Ectodermal cell (in vitro differentiated cells): Measurements from ENCODE around the gene SMARCA4.
"Not testable (repeated sequence)": the region's sequence is repeated elsewhere in the genome, so short reads cannot be mapped to it uniquely, and the experiment has no call there.

Experiments
- H3K27ac ChIP-seq: 2 replicates; pipeline ENCODE4 v1.7.0; 2013; ENCODE audit warnings: mild to moderate bottlenecking, low read depth, low read length; ENCODE audit not compliant: insufficient read depth, poor library complexity, severe bottlenecking
- H3K27me3 ChIP-seq: 2 replicates; pipeline ENCODE4 v1.7.0; 2013; ENCODE audit warnings: mild to moderate bottlenecking, low read length; ENCODE audit not compliant: insufficient read depth, control insufficient read depth, poor library complexity, severe bottlenecking
- H3K36me3 ChIP-seq: one replicate; pipeline ENCODE4 v1.7.0; 2013; ENCODE audit warnings: low read length; ENCODE audit not compliant: control insufficient read depth, insufficient read depth
- H3K4me1 ChIP-seq: one replicate; pipeline ENCODE4 v1.7.0; 2013; ENCODE audit warnings: low read length; ENCODE audit not compliant: control insufficient read depth, insufficient read depth
- H3K4me3 ChIP-seq: 2 replicates; pipeline ENCODE4 v1.7.0; 2013; ENCODE audit warnings: low read depth, low read length, control low read depth; ENCODE audit not compliant: insufficient read depth
- H3K9me3 ChIP-seq: 2 replicates; pipeline ENCODE4 v1.7.0; 2013; ENCODE audit warnings: mild to moderate bottlenecking, low read length, moderate library complexity; ENCODE audit not compliant: control insufficient read depth
- WGBS, 2 experiments: methylation state at CpG; one replicate each; pipeline ENCODE4 v1.1.7; 2013; ENCODE audit warnings: missing lambda C conversion rate in 2 of 2; 5-methylcytosine and 5-hydroxymethylcytosine counted together

SMARCA4 gene

DNA sequence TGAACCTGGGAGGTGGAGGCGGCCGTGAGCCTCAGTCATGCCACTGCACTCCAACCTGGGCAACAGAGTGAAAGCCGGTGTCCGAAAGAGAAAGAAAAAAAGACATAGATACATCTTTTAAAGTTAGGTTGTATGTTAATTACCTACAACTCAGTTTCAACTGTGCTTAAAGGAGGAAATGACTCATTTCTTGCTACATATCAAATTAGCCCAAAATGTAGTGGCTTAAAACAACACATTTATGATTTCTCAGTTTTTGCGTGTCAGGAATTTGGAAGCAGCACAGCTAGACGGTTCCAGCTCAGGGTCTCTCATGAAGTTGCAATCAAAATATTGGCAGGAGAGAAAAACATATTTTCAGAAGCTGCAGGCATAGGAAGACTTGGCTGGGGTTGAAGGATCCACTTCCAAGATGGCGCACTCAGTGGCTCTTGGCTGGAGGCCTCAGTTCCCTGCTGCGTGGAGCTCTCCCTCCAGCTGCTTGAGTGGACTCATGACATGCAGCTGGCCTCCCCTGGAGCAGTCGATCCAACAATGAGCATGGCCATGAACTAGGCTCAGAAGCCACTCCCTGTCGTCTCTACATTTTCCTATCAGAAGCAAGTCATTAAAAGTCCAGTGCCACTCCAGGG lies 135.5 kb downstream of the SMARCA4 start:
- Histone ChIP-seq H3K27me3 (no peaks in the 10 kb centered on the region), H3K36me3 (peaks cover 41% of the 10 kb centered on the region), H3K27ac (no peak overlapping the region), H3K4me3 (no peak overlapping the region), H3K9me3 (no peaks in the 10 kb centered on the region), H3K4me1 (peaks cover 7% of the 10 kb centered on the region)
- 95% methylated on average over 10 of the region's 10 CpGs for WGBS, 2 experiments

DNA sequence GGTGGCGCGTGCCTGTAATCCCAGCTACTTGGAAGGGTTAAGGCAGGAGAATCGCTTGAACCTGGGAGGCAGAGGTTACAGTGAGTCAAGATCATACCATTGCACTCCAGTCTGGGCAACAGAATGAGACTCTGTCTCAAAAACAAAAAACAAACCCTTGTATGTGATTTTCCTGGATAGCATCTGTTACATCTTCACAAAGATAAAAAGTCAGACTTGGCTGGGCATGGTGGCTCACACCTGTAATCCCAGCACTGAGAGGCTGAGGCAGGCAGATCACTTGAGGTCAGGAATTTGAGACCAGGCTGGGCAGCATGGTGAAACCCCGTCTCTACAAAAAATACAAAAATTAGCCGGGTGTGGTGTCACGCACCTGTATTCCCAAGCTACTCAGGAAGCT lies 136.5 kb downstream of the SMARCA4 start:
- H3K4me1 ChIP-seq, H3K27ac ChIP-seq, H3K27me3 ChIP-seq, H3K4me3 ChIP-seq, H3K9me3 ChIP-seq: not testable (repeated sequence)
- peaks cover 43% of the 10 kb centered on the region for H3K36me3 ChIP-seq
- WGBS, 2 experiments: 91 to 95% methylated on average over 6 of the region's 6 CpGs

DNA sequence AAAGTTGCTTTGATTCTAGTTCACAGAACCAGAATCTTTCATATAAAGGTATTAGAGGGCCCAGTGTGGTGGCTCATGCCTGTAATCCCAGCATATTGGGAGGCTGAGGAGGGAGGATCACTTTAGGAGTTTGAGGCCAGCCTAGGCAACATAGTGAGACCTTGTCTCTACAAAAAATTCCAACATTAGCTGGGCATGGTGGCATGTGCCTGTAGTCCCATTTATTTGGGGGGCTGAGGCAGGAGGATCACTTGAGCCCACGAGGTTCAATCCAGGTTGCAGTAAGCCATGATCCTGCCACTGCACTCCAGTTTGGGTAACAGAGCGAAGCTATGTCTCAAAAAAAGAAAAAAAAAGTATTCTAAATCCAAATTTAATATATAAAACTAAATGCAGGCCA lies 137.5 kb downstream of the SMARCA4 start:
- H3K4me3 ChIP-seq: no peak overlapping the region
- H3K36me3 ChIP-seq: peaks cover 53% of the 10 kb centered on the region
- no peaks in the 10 kb centered on the region for H3K4me1 ChIP-seq
- H3K27ac ChIP-seq: no peak overlapping the region
- WGBS, 2 experiments: 96 to 98% methylated on average over 1 to 2 of the region's 2 CpGs
- no peaks in the 10 kb centered on the region for H3K27me3 ChIP-seq
- H3K9me3 ChIP-seq: no peaks in the 10 kb centered on the region

DNA sequence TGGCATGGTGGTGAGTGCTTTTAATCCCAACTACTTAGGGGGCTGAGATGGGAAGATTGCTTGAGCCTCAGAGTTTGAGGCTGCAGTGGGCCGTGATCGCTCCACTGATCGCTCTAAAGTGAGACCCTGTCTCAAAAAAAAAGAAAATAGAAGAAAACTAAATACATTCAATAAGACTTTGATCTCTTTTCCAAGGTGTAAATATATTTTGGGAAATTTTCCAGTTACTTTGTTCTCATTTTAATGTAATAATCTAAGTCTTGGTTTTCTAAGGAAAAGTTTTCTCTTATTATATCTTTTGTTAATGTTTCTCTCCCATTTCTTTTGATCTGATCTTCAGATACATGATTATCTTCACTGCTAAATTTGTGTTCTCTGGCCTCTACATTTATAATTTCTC lies 138.0 kb downstream of the SMARCA4 start:
- H3K9me3 ChIP-seq: no peaks in the 10 kb centered on the region
- peaks cover 58% of the 10 kb centered on the region for H3K36me3 ChIP-seq
- WGBS, 2 experiments: 91% methylated on average over 2 of the region's 3 CpGs; no CpG with 5 or more reads in 1 of the 2 experiments
- H3K4me3 ChIP-seq: no peak overlapping the region
- H3K4me1 ChIP-seq: no peaks in the 10 kb centered on the region
- no peaks in the 10 kb centered on the region for H3K27me3 ChIP-seq
- no peak overlapping the region for H3K27ac ChIP-seq

DNA sequence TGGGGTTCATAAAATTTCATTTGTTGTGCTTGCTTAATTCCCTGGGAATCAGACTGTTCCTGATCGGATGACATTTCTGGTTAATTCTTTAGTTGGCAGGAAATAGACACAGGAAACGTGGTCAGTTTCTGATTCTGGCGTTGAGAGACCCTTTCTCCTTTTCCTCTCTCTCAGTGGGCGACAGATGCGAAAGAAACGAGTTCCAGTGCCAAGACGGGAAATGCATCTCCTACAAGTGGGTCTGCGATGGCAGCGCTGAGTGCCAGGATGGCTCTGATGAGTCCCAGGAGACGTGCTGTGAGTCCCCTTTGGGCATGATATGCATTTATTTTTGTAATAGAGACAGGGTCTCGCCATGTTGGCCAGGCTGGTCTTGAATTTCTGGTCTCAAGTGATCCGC lies 139.2 kb downstream of the SMARCA4 start:
- Histone ChIP-seq H3K4me3 (no peak overlapping the region), H3K27ac (no peak overlapping the region), H3K9me3 (no peaks in the 10 kb centered on the region), H3K4me1 (no peaks in the 10 kb centered on the region), H3K36me3 (peaks cover 60% of the 10 kb centered on the region), H3K27me3 (no peaks in the 10 kb centered on the region)
- 94 to 96% methylated on average over 12 of the region's 12 CpGs for WGBS, 2 experiments

DNA sequence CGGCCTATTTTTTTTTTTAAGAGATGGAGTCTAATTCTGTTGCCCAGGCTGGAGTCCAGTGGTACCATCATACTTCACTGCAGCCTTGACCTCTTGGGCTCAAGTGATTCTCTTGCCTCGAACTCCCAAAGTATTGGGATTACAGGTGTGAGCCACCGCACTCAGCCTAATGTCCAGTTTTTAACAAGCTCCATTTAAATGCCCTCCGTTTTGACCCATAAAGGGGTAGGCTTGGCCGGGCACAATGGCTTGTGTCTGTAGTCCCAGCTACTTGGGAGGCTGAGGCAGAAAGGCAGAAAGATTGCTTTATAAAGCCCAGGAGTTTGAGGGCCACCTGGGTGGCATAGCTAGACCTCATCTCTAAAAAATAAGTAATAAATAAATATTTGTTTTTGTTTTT lies 140.2 kb downstream of the SMARCA4 start:
- no peak overlapping the region for H3K27ac ChIP-seq
- no peaks in the 10 kb centered on the region for H3K27me3 ChIP-seq
- no peaks in the 10 kb centered on the region for H3K9me3 ChIP-seq
- no peaks in the 10 kb centered on the region for H3K4me1 ChIP-seq
- peaks cover 56% of the 10 kb centered on the region for H3K36me3 ChIP-seq
- H3K4me3 ChIP-seq: no peak overlapping the region
- 96% methylated on average over 5 of the region's 5 CpGs for WGBS, 2 experiments

DNA sequence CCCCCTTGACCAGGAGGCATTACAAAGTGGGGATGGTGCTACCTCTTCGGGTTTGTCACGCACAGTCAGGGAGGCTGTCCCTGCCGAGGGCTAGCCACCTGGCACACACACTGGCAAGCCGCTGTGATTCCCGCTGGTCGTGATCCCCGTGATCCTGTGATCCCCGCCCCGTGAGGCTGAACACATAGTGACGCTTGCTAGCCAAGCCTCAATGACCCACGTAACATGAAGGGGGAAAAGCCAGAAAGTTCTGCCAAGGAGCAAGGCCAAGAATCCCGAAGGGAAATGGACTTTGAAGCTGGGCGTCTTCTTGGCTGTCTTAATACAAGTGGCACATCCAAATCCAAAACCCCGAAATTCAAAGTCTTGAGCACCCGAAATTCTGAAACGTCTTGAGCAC lies 142.1 kb downstream of the SMARCA4 start:
- H3K4me1 ChIP-seq: no peaks in the 10 kb centered on the region
- H3K27me3 ChIP-seq: no peaks in the 10 kb centered on the region
- 96 to 97% methylated on average over 16 of the region's 16 CpGs for WGBS, 2 experiments
- H3K4me3 ChIP-seq: no peak overlapping the region
- no peak overlapping the region for H3K27ac ChIP-seq
- H3K36me3 ChIP-seq: peaks cover 65% of the 10 kb centered on the region
- H3K9me3 ChIP-seq: no peaks in the 10 kb centered on the region

DNA sequence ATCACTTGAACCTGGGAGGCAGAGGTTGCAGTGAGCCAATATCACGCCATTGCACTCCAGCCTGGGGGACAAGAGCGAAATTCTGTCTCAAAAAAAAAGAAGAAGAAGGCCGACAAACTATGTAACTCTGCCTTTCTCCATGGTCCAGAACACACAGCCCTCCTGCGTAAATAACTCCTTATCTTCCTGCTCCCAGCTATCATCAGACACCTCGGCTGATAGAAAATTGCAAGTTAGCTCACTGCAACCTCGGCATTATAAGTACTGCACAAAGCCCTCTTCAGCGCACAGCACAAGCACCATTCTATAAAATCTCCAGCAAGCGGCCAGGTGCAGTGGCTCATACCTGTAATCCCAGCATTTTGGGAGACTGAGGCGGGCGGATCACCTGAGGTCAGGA lies 142.8 kb downstream of the SMARCA4 start:
- H3K27ac ChIP-seq, H3K27me3 ChIP-seq, H3K4me3 ChIP-seq, H3K9me3 ChIP-seq, H3K4me1 ChIP-seq: not testable (repeated sequence)
- WGBS, 2 experiments: 92 to 94% methylated on average over 10 of the region's 10 CpGs
- H3K36me3 ChIP-seq: peaks cover 72% of the 10 kb centered on the region

DNA sequence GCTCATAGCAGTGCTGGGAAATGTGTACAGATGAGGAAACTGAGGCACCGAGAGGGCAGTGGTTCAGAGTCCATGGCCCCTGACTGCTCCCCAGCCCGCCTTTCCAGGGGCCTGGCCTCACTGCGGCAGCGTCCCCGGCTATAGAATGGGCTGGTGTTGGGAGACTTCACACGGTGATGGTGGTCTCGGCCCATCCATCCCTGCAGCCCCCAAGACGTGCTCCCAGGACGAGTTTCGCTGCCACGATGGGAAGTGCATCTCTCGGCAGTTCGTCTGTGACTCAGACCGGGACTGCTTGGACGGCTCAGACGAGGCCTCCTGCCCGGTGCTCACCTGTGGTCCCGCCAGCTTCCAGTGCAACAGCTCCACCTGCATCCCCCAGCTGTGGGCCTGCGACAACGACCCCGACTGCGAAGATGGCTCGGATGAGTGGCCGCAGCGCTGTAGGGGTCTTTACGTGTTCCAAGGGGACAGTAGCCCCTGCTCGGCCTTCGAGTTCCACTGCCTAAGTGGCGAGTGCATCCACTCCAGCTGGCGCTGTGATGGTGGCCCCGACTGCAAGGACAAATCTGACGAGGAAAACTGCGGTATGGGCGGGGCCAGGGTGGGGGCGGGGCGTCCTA lies 144.3 kb downstream of the SMARCA4 start:
- Histone ChIP-seq H3K4me1 (no peaks in the 10 kb centered on the region), H3K27ac (no peak overlapping the region), H3K27me3 (no peaks in the 10 kb centered on the region), H3K4me3 (no peak overlapping the region), H3K36me3 (peaks cover 79% of the 10 kb centered on the region), H3K9me3 (no peaks in the 10 kb centered on the region)
- WGBS, 2 experiments: 95 to 96% methylated on average over 36 of the region's 36 CpGs

DNA sequence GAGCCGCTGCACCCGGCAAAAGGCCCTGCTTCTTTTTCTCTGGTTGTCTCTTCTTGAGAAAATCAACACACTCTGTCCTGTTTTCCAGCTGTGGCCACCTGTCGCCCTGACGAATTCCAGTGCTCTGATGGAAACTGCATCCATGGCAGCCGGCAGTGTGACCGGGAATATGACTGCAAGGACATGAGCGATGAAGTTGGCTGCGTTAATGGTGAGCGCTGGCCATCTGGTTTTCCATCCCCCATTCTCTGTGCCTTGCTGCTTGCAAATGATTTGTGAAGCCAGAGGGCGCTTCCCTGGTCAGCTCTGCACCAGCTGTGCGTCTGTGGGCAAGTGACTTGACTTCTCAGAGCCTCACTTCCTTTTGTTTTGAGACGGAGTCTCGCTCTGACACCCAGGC lies 145.6 kb downstream of the SMARCA4 start:
- no peak overlapping the region for H3K27ac ChIP-seq
- H3K9me3 ChIP-seq: no peaks in the 10 kb centered on the region
- no peaks in the 10 kb centered on the region for H3K4me1 ChIP-seq
- H3K4me3 ChIP-seq: no peak overlapping the region
- H3K27me3 ChIP-seq: no peaks in the 10 kb centered on the region
- H3K36me3 ChIP-seq: peaks cover 78% of the 10 kb centered on the region
- 95 to 96% methylated on average over 13 of the region's 13 CpGs for WGBS, 2 experiments
